Activated T-cell treated with anti-CD3 and anti-CD28 coated beads for 24 hours (primary cell): ENCODE measurements around the gene HELQ.
"Not testable (repeated sequence)": the region's sequence is repeated elsewhere in the genome, so short reads cannot be mapped to it uniquely, and the experiment has no call there.

ENCODE experiments used
- DNase-seq: peaks from one replicate; pipeline ENCODE4 v3.0.0-alpha.2; 2020; ENCODE audit warnings: low read depth

Gene HELQ

GRCh38 chr4:83440148-83440814, 15.3 kb downstream of the HELQ start:
- no peak for DNase-seq

GRCh38 chr4:83438719-83439118, 16.9 kb downstream of the HELQ start:
- no peak for DNase-seq

- no peak for DNase-seq
These were observed 18.9 kb downstream of the HELQ start for GRCh38 chr4:83436680-83437079.

- DNase-seq, result no peak
These were observed 24.4 kb downstream of the HELQ start for GRCh38 chr4:83431200-83431599.

GRCh38 chr4:83418211-83418610, 37.4 kb downstream of the HELQ start:
- DNase-seq, result no peak

- no peak for DNase-seq
These were observed 38.1 kb downstream of the HELQ start for GRCh38 chr4:83417566-83417965.

- DNase-seq, result no peak
These were observed 41.9 kb downstream of the HELQ start for GRCh38 chr4:83413676-83414075.

GRCh38 chr4:83408908-83409307, 46.7 kb downstream of the HELQ start:
- no peak for DNase-seq

- DNase-seq, result no peak
These were observed 49.5 kb downstream of the HELQ start for GRCh38 chr4:83405844-83406816.

GRCh38 chr4:83398158-83398557, 57.5 kb downstream of the HELQ start:
- DNase-seq, result not testable (repeated sequence)

- no peak for DNase-seq
These were observed 61.7 kb downstream of the HELQ start for GRCh38 chr4:83393908-83394307.

- DNase-seq, result no peak
These were observed 63.1 kb downstream of the HELQ start for GRCh38 chr4:83392562-83392961.

GRCh38 chr4:83390944-83391343, 64.7 kb downstream of the HELQ start:
- DNase-seq, result no peak

GRCh38 chr4:83389756-83390505, 65.7 kb downstream of the HELQ start:
- DNase-seq, result no peak

GRCh38 chr4:83389037-83389720, 66.4 kb downstream of the HELQ start:
- no peak for DNase-seq

- no peak for DNase-seq
These were observed 67.3 kb downstream of the HELQ start for GRCh38 chr4:83388313-83388676.

- no peak for DNase-seq
These were observed 67.9 kb downstream of the HELQ start for GRCh38 chr4:83387476-83388312.

GRCh38 chr4:83387012-83387411, 68.6 kb downstream of the HELQ start:
- DNase-seq, result no peak

GRCh38 chr4:83382850-83383249, 72.8 kb downstream of the HELQ start:
- DNase-seq, result no peak

GRCh38 chr4:83381173-83381572, 74.5 kb downstream of the HELQ start:
- DNase-seq, result no peak

- no peak for DNase-seq
These were observed 77.2 kb downstream of the HELQ start for GRCh38 chr4:83378419-83378818.
